OCI-LY3 (cell line): ENCODE results near the gene PIK3CD.

ENCODE experiments used
- H2AFZ ChIP-seq: fragments of 200-600, 300-600 bp; shearing (Covaris generic); 2 replicates; pipeline ENCODE4 v1.6.0; 2014; ENCODE audit warnings: antibody characterized with exemption, low read depth, low read length
- H3K27ac ChIP-seq: fragments of 200-600, 300-600 bp; sonication (generic); 2 replicates; pipeline ENCODE4 v1.5.1; 2014; ENCODE audit warnings: mild to moderate bottlenecking, low read length, moderate library complexity, mixed read lengths
- H3K27me3 ChIP-seq: fragments of 200-600, 300-600 bp; sonication (generic); 2 replicates; pipeline ENCODE4 v1.6.1; 2014; ENCODE audit warnings: low read depth, low read length, mixed read lengths
- H3K36me3 ChIP-seq: fragments of 200-600, 300-600 bp; sonication (generic); replicated peaks from 2 replicates; pipeline ENCODE3; 2014; ENCODE audit warnings: low read depth, low read length, mixed read lengths
- H3K4me1 ChIP-seq: fragments of 300-600, 200-600 bp; sonication (generic); 2 replicates; pipeline ENCODE4 v1.6.1; 2014; ENCODE audit warnings: low read length, mixed read lengths
- H3K4me2 ChIP-seq: fragments of 200-600, 300-600 bp; sonication (generic); 2 replicates; pipeline ENCODE4 v1.6.1; 2014; ENCODE audit warnings: low read length, mixed read lengths
- H3K4me3 ChIP-seq: fragments of 300-600, 200-600 bp; sonication (generic); 2 replicates; pipeline ENCODE4 v1.5.1; 2014; ENCODE audit warnings: antibody characterized with exemption, mild to moderate bottlenecking, low read length, moderate library complexity
- H3K79me2 ChIP-seq: fragments of 300-600, 200-600 bp; shearing (Covaris generic); 2 replicates; pipeline ENCODE4 v1.6.1; 2014; ENCODE audit warnings: mild to moderate bottlenecking, low read length, mixed read lengths
- H3K9ac ChIP-seq: fragments of 300-600, 200-600 bp; shearing (Covaris generic); 2 replicates; pipeline ENCODE4 v1.6.0; 2014; ENCODE audit warnings: mild to moderate bottlenecking, low read length, moderate library complexity
- H3K9me3 ChIP-seq: fragments of 200-600, 300-600 bp; shearing (Covaris generic); 2 replicates; pipeline ENCODE4 v1.6.1; 2014; ENCODE audit warnings: low read length, mixed read lengths; ENCODE audit not compliant: insufficient read depth
- H4K20me1 ChIP-seq: fragments of 200-600, 300-600 bp; sonication (generic); 2 replicates; pipeline ENCODE4 v1.6.1; 2016; ENCODE audit warnings: low read length, mixed read lengths; ENCODE audit not compliant: insufficient read depth
- CTCF ChIP-seq: fragments of 200-600, 300-600 bp; sonication (generic); IDR thresholded peaks from 2 replicates; pipeline ENCODE4 v1.5.1; 2014; ENCODE audit warnings: antibody characterized with exemption, low read length, low read depth
- EZH2phosphoT487 ChIP-seq: fragments of 200-600 bp; shearing (Covaris generic); IDR thresholded peaks from 2 replicates; pipeline ENCODE4 v1.6.1; 2018; ENCODE audit warnings: antibody characterized with exemption, mixed run types, low read depth

Gene PIK3CD

DNA sequence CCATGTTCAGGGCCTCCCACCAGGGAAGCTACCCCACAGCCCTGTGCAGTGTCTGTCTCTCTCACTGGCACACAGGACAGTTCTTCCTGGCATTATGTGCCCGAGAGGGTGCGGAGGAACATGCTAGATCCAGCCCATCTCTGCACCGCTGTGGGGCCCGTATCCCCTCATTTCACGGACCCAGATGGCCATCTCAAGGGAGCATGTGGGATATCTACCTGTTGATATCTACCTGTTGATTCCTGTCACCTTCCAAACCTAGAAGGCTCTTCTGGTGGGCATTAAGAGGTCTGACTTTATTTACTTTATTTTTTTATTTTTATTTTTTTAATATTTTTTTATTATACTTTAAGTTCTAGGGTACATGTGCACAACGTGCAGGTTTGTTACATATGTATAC lies 11.7 kb downstream of the PIK3CD start:
- TF ChIP-seq CTCF (no peak), EZH2phosphoT487 (no peak)
- Histone ChIP-seq H3K79me2 (peaks cover 99% of the 10 kb centered on the region), H3K4me3 (no peak overlapping the region), H3K4me1 (peaks cover 29% of the 10 kb centered on the region), H3K9ac (no peak overlapping the region), H3K27me3 (no peaks in the 10 kb centered on the region), H2AFZ (no peak overlapping the region), H3K9me3 (no peaks in the 10 kb centered on the region), H3K27ac (no peak overlapping the region), H3K36me3 (peaks cover 33% of the 10 kb centered on the region), H3K4me2 (no peak overlapping the region), H4K20me1 (peaks cover 54% of the 10 kb centered on the region)

GRCh38 chr1:9665193-9665592 lies 13.7 kb downstream of the PIK3CD start:
- no peaks in the 10 kb centered on the region for H3K27me3 ChIP-seq
- peaks cover 41% of the 10 kb centered on the region for H3K36me3 ChIP-seq
- no peak overlapping the region for H3K4me2 ChIP-seq
- H3K9ac ChIP-seq, result no peak overlapping the region
- peaks cover 62% of the 10 kb centered on the region for H4K20me1 ChIP-seq
- H3K4me1 ChIP-seq, result peaks cover 30% of the 10 kb centered on the region
- H3K4me3 ChIP-seq, result no peak overlapping the region
- no peaks in the 10 kb centered on the region for H3K9me3 ChIP-seq
- H3K27ac ChIP-seq, result no peak overlapping the region
- H3K79me2 ChIP-seq, result peaks cover 99% of the 10 kb centered on the region
- TF ChIP-seq CTCF, result no peak
- no peak for TF ChIP-seq EZH2phosphoT487
- H2AFZ ChIP-seq, result no peak overlapping the region

DNA sequence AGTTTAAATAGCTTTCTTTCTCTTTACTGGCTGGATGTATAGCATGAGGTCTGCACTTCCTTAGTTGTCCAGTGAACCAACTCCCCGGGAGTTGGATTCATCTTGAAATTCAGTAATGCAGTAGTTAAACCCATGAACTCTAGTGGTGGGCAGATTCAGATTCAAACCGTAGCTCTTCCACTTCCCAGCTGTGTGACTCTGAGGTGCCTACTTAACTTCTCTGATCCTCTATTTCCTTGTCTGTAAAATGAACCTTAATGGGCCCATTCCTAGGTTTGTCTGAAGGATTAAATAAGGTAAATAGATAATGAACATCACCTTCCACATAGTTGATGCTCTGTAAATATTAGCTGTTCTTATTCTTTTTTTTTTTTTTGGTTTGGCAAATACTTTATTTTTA lies 16.5 kb downstream of the PIK3CD start:
- Histone ChIP-seq H3K4me3 (no peak overlapping the region), H3K36me3 (peaks cover 37% of the 10 kb centered on the region), H3K27ac (no peak overlapping the region), H3K27me3 (no peaks in the 10 kb centered on the region), H4K20me1 (peaks cover 68% of the 10 kb centered on the region), H2AFZ (no peak overlapping the region), H3K4me1 (peaks cover 23% of the 10 kb centered on the region), H3K9me3 (no peaks in the 10 kb centered on the region), H3K79me2 (peaks cover 99% of the 10 kb centered on the region), H3K4me2 (no peak overlapping the region), H3K9ac (no peak overlapping the region)
- no peak for TF ChIP-seq EZH2phosphoT487
- TF ChIP-seq CTCF, result no peak

DNA sequence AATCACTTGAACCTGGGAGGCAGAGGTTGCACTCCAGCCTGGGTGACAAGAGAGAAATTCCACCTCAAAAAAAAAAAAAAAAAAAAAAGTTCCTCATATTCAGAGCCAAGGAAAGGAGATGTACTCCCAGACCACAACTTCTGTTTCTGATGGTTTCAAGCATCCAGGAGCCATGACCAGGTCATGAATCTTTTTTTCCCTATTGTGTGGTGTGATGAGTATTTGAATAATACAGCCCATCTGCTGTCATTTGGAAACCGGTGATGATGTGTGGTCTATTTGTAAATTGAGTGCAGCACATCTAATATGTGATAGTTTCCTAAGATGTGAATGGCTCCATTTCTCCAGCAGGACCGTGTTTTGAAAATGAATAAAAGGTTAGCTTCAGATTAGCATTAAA lies 18.6 kb downstream of the PIK3CD start:
- Histone ChIP-seq H3K36me3 (peaks cover 37% of the 10 kb centered on the region), H3K9ac (no peak overlapping the region), H2AFZ (no peak overlapping the region), H4K20me1 (peaks cover 66% of the 10 kb centered on the region), H3K27me3 (no peaks in the 10 kb centered on the region), H3K4me2 (no peak overlapping the region), H3K27ac (peak overlapping the region; percentile 6; the same call in 1 of the 2 replicates), H3K9me3 (no peaks in the 10 kb centered on the region), H3K4me3 (no peak overlapping the region), H3K79me2 (peaks cover 99% of the 10 kb centered on the region), H3K4me1 (peaks cover 23% of the 10 kb centered on the region)
- no peak for TF ChIP-seq EZH2phosphoT487
- no peak for TF ChIP-seq CTCF
